Measurements from ENCODE around the gene ARRB1. TPM values are rescaled to one million over a fixed set of nuclear protein-coding genes. Genes with fewer than 3 reads are reported as not detected.
A peak's percentile ranks its signal among the peaks of the same experiment; 100 is the strongest.

Gene ARRB1
- total and polyA plus RNA-seq, 9 of the 15 experiments (the other 6 are each of a cell fraction or from before 2014, with no cell fraction given): 6.6 to 45.4 (median 28.5) TPM

DNA sequence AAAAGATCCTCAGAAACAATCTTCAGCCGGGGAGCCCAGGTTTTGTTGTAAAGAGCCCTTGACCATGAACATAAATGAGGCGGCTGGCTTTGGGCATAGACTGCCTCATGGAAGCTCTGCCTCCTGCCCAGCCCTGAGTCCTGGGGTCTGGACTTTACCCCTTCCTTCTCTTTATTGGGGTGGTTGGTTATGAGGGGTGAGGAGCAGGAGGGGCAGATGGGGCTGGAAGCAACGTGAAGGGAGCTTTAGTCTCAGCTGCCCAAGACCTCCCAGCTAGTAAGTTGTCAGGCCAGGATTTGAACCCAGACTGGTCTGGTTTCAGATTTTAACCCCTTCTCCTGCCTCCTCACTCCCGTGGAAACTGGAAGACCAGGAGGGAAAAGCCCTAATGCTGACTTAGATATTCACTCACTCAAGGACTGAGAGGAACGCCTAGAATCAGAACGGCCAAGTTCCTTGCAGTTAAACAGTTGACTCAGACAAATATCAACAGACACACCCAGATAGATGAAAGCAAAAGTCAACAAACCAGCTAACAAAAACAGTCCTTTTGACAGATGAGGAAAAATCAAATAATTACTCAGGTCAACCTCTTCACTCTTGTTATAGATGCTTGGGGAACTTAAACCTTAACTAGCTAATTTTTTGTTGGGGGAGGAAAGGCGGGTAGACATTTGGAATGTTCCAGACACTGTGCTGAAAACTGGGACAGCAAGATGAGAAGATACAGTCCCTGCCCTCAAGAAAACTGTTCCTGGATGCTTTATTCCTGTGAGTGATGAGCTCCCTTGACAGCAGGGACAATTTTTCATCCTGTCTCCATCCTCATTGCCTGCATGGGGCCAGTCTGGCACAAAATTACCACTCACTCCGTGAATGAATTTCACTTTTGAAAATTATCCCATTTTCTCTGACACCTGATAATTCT, 20.8 kb upstream of the ARRB1 start (continued):
- TF ChIP-seq, protein P1, sequence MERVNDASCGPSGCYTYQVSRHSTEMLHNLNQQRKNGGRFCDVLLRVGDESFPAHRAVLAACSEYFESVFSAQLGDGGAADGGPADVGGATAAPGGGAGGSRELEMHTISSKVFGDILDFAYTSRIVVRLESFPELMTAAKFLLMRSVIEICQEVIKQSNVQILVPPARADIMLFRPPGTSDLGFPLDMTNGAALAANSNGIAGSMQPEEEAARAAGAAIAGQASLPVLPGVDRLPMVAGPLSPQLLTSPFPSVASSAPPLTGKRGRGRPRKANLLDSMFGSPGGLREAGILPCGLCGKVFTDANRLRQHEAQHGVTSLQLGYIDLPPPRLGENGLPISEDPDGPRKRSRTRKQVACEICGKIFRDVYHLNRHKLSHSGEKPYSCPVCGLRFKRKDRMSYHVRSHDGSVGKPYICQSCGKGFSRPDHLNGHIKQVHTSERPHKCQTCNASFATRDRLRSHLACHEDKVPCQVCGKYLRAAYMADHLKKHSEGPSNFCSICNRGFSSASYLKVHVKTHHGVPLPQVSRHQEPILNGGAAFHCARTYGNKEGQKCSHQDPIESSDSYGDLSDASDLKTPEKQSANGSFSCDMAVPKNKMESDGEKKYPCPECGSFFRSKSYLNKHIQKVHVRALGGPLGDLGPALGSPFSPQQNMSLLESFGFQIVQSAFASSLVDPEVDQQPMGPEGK (CRISPR knock-in tag; IDR thresholded peaks at IDR 0.05; ENCODE audit: borderline replicate concordance): no peak
- peak in 1 of 2 experiments; percentile 37; a peak in 1 of 4 replicates for TF ChIP-seq FOXA3 (CRISPR knock-in tag; conservative IDR thresholded peaks at IDR 0.05 in 1 of 2, IDR thresholded peaks at IDR 0.05 in 1 of 2)
- TF ChIP-seq THRAP3 (IDR thresholded peaks at IDR 0.05; ENCODE audit: borderline replicate concordance): no peak
- TF ChIP-seq MEIS2 (IDR thresholded peaks at IDR 0.05; ENCODE audit: partially characterized antibody): peak; percentile 76
- no peak for TF ChIP-seq XRCC3 (IDR thresholded peaks at IDR 0.05)
- TF ChIP-seq, protein P2, sequence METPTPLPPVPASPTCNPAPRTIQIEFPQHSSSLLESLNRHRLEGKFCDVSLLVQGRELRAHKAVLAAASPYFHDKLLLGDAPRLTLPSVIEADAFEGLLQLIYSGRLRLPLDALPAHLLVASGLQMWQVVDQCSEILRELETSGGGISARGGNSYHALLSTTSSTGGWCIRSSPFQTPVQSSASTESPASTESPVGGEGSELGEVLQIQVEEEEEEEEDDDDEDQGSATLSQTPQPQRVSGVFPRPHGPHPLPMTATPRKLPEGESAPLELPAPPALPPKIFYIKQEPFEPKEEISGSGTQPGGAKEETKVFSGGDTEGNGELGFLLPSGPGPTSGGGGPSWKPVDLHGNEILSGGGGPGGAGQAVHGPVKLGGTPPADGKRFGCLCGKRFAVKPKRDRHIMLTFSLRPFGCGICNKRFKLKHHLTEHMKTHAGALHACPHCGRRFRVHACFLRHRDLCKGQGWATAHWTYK (CRISPR knock-in tag; IDR thresholded peaks at IDR 0.05): no peak
- TF ChIP-seq, protein P3, sequence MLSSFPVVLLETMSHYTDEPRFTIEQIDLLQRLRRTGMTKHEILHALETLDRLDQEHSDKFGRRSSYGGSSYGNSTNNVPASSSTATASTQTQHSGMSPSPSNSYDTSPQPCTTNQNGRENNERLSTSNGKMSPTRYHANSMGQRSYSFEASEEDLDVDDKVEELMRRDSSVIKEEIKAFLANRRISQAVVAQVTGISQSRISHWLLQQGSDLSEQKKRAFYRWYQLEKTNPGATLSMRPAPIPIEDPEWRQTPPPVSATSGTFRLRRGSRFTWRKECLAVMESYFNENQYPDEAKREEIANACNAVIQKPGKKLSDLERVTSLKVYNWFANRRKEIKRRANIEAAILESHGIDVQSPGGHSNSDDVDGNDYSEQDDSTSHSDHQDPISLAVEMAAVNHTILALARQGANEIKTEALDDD (IDR thresholded peaks at IDR 0.05): peak; percentile 83
- TF ChIP-seq TEAD2 (tag; IDR thresholded peaks at IDR 0.05): no peak
- no peak for TF ChIP-seq CHD2 (IDR thresholded peaks at IDR 0.05; ENCODE audit: low read depth, low read length)
- TF ChIP-seq BDP1 (IDR thresholded peaks at IDR 0.05; ENCODE audit: insufficient read depth, insufficient read length): no peak
- TF ChIP-seq, protein P4, sequence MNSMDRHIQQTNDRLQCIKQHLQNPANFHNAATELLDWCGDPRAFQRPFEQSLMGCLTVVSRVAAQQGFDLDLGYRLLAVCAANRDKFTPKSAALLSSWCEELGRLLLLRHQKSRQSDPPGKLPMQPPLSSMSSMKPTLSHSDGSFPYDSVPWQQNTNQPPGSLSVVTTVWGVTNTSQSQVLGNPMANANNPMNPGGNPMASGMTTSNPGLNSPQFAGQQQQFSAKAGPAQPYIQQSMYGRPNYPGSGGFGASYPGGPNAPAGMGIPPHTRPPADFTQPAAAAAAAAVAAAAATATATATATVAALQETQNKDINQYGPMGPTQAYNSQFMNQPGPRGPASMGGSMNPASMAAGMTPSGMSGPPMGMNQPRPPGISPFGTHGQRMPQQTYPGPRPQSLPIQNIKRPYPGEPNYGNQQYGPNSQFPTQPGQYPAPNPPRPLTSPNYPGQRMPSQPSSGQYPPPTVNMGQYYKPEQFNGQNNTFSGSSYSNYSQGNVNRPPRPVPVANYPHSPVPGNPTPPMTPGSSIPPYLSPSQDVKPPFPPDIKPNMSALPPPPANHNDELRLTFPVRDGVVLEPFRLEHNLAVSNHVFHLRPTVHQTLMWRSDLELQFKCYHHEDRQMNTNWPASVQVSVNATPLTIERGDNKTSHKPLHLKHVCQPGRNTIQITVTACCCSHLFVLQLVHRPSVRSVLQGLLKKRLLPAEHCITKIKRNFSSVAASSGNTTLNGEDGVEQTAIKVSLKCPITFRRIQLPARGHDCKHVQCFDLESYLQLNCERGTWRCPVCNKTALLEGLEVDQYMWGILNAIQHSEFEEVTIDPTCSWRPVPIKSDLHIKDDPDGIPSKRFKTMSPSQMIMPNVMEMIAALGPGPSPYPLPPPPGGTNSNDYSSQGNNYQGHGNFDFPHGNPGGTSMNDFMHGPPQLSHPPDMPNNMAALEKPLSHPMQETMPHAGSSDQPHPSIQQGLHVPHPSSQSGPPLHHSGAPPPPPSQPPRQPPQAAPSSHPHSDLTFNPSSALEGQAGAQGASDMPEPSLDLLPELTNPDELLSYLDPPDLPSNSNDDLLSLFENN (IDR thresholded peaks at IDR 0.05; ENCODE audit: low read depth in 2 of 2, low read length in 2 of 2): no peak
- TF ChIP-seq JUND (IDR thresholded peaks at IDR 0.05; ENCODE audit: borderline replicate concordance, low read depth, low read length): peak; percentile 48; the same call in 1 of the 2 replicates
- TF ChIP-seq JUND (tag; IDR thresholded peaks at IDR 0.05; ENCODE audit: borderline replicate concordance, low read depth, low read length): peak; percentile 6; the same call in 1 of the 3 replicates
- no peak for TF ChIP-seq L3MBTL2 (IDR thresholded peaks at IDR 0.05)
- no peak for TF ChIP-seq MECOM (CRISPR knock-in tag; IDR thresholded peaks at IDR 0.05)
- 0 out of 2 replicates have a peak, but pooled peaks have one; percentile 39 for TF ChIP-seq GATAD2A (IDR thresholded peaks at IDR 0.05)
- no peak for TF ChIP-seq COPS2 (conservative IDR thresholded peaks at IDR 0.05)
- TF ChIP-seq KDM4B (IDR thresholded peaks at IDR 0.05; ENCODE audit: borderline replicate concordance in 2 of 2, low read depth in 1 of 2): no peak
- no peak for TF ChIP-seq ZNF780A (CRISPR knock-in tag; IDR thresholded peaks at IDR 0.05)
- peak; percentile 61 for TF ChIP-seq C11orf30 (IDR thresholded peaks at IDR 0.05; ENCODE audit: low read depth)
- 0 out of 2 replicates have a peak, but pooled peaks have one; percentile 38 for TF ChIP-seq SMARCA4 (IDR thresholded peaks at IDR 0.05)
